GM12878 (cell line): ENCODE measurements around the gene DUSP15. TPM values are rescaled to one million over a fixed set of nuclear protein-coding genes. Genes with fewer than 3 reads are reported as not detected.

Experiments
- ATAC-seq: fragments of 200-7000 bp; cut with Tn5 transposase; 3 replicates; pipeline ENCODE4 v1.9.1; 2020; ENCODE audit warnings: mild to moderate bottlenecking, moderate library complexity
- BruUV-seq: library from RNA; stranded (reverse); fragments of 400-500 nt; replicated peaks from 2 replicates; lab custom pipeline; 2021; lab: Mats Ljungman, UMichigan
- CTCF ChIA-PET: fragments of 300-600 bp; sonication (Branson Sonifier 250); formaldehyde crosslinking; extraction: SDS; loops from one replicate; lab custom pipeline; 2021; ENCODE audit warnings: inconsistent platforms; lab: Yijun Ruan, JAX
- POLR2A ChIA-PET: fragments of 350-600 bp; formaldehyde crosslinking; extraction: SDS; loops from one replicate; lab custom pipeline; 2021; ENCODE audit warnings: inconsistent platforms; lab: Charles Lee
- RAD21 ChIA-PET: fragments of 300-600 bp; sonication (Branson Sonifier 250); formaldehyde crosslinking; loops from one replicate; lab custom pipeline; 2023; ENCODE audit warnings: antibody characterized with exemption; ENCODE audit not compliant: unreplicated experiment; lab: Charles Lee
- SMC1A ChIA-PET: fragments of 300-600 bp; sonication (Branson Sonifier 250); formaldehyde crosslinking; loops from one replicate; lab custom pipeline; 2023; ENCODE audit not compliant: unreplicated experiment, uncharacterized antibody; lab: Charles Lee
- DNase-seq: peaks from one replicate; pipeline ENCODE4 v3.0.0-alpha.2; 2011; ENCODE audit warnings: low read depth, low spot score
- FAIRE-seq: peaks from 3 replicates; lab custom pipeline; 2011; peaks lifted over from hg19 to GRCh38; lab: Jason Lieb, UNC
- H2AFZ ChIP-seq: 2 replicates; pipeline ENCODE4 v1.6.0; 2011; ENCODE audit warnings: low read depth, low read length, control low read depth; ENCODE audit not compliant: control insufficient read depth
- H3K27ac ChIP-seq: 2 replicates; pipeline ENCODE4 v1.5.1; 2011; ENCODE audit warnings: control low read depth; ENCODE audit not compliant: control insufficient read depth, insufficient read depth
- H3K27me3 ChIP-seq, 2 experiments: replicated peaks in 1 of 2; 2 replicates each; pipeline versions ENCODE4 v1.6.0 to v1.6.1; 2011; ENCODE audit warnings: low read length in 1 of 2; ENCODE audit not compliant: control insufficient read depth in 2 of 2, insufficient read depth in 2 of 2
- H3K36me3 ChIP-seq, 2 experiments: 2 replicates each; pipeline ENCODE4 v1.5.1; 2011; ENCODE audit warnings: low read length in 1 of 2; ENCODE audit not compliant: control insufficient read depth in 2 of 2, insufficient read depth in 2 of 2
- H3K4me1 ChIP-seq: 2 replicates; pipeline ENCODE4 v1.6.1; 2011; ENCODE audit warnings: mild to moderate bottlenecking, low read length, moderate library complexity, mixed read lengths; ENCODE audit not compliant: control insufficient read depth, insufficient read depth
- H3K4me2 ChIP-seq: 2 replicates; pipeline ENCODE4 v1.6.0; 2011; ENCODE audit warnings: control low read depth; ENCODE audit not compliant: control insufficient read depth, insufficient read depth
- H3K4me3 ChIP-seq: fragments of 200-600 bp; sonication (generic); 2 replicates; pipeline ENCODE4 v1.5.1; 2016
- H3K79me2 ChIP-seq: 2 replicates; pipeline ENCODE4 v1.6.0; 2011; ENCODE audit warnings: low read length; ENCODE audit not compliant: control insufficient read depth, insufficient read depth
- H3K9ac ChIP-seq: 2 replicates; pipeline ENCODE4 v1.8.0; 2011; ENCODE audit warnings: low read length, control low read depth, mixed read lengths; ENCODE audit not compliant: control insufficient read depth, insufficient read depth
- H3K9me3 ChIP-seq: replicated peaks from 3 replicates; pipeline ENCODE4 v1.5.1; 2011; ENCODE audit warnings: mild to moderate bottlenecking, low read length; ENCODE audit not compliant: control insufficient read depth, insufficient read depth
- H4K20me1 ChIP-seq: 2 replicates; pipeline ENCODE4 v1.6.0; 2011; ENCODE audit not compliant: control insufficient read depth, insufficient read depth
- HDAC2 ChIP-seq: fragments of 200-600 bp; sonication (generic); IDR thresholded peaks from 2 replicates; pipeline ENCODE4 v1.6.1; 2017
- IRF4 ChIP-seq: IDR thresholded peaks from 2 replicates; pipeline ENCODE4 v1.6.1; 2011; ENCODE audit warnings: low read depth, low read length
- PKNOX1 ChIP-seq: fragments of 450-650 bp; IDR thresholded peaks from 2 replicates; pipeline ENCODE4 v1.6.1; 2016; ENCODE audit warnings: mild to moderate bottlenecking
- ZBTB4 ChIP-seq: fragments of 450-650 bp; formaldehyde crosslinking; IDR thresholded peaks from 2 replicates; pipeline ENCODE4 v1.4.0; 2022; ENCODE audit warnings: mild to moderate bottlenecking, moderate library complexity
- ZNF24 ChIP-seq: fragments of 450-650 bp; IDR thresholded peaks from 2 replicates; pipeline ENCODE4 v1.6.1; 2017; ENCODE audit warnings: antibody characterized with exemption, mild to moderate bottlenecking
- WGBS: methylation state at CpG from one replicate; pipeline ENCODE4 v1.1.6; 2016; ENCODE audit warnings: low lambda C conversion rate; ENCODE audit not compliant: insufficient replicate concordance, insufficient coverage; ENCODE audit errors: missing lambda C conversion rate; 5-methylcytosine and 5-hydroxymethylcytosine counted together
- in situ Hi-C: fragments of 300-500 bp; cut with MboI; formaldehyde crosslinking; loops from 9 replicates; pipeline ENCODE4 v1.14.3; 2018; ENCODE audit warnings: mixed read lengths
- intact Hi-C: fragments of 100-400 bp; cut with micrococcal nuclease; formaldehyde crosslinking; loops from one replicate; pipeline ENCODE4 v1.14.2; 2022; ENCODE audit not compliant: unreplicated experiment
- polyA plus RNA-seq, 11 experiments: library from polyadenylated mRNA; depleted of rRNA in 4 of 11; unstranded in 6 of 11; stranded (reverse) in 5 of 11; fragments of >200 nt; fragmentation: Nextera tagmentation in 4 of 11; fragmentation: Illumina TruSeq in 1 of 11; extraction: Ambion mirVana in 4 of 11; extraction: Trizol in 1 of 11; gene quantifications; 1 replicate in 1 of 11; 2 replicates in 10 of 11; pipeline versions ENCODE4 v1.2.1 to v1.2.3, GENCODE V29; 2011 to 2016; ENCODE audit warnings: inconsistent platforms in 2 of 11, missing spikeins in 2 of 11, low read depth in 1 of 11
- total RNA-seq, 4 experiments: library from RNA; depleted of rRNA in 3 of 4; stranded (reverse); fragments of >200 nt in 3 of 4; fragmentation: Illumina TruSeq in 1 of 4; extraction: Trizol in 1 of 4; gene quantifications; 2 replicates each; pipeline versions ENCODE4 v1.2.1 to v1.2.3, GENCODE V29; 2013 to 2021
- TF ChIP-seq, protein P1 (sequence below): IDR thresholded peaks from 2 replicates; pipeline ENCODE4 v1.6.1; 2012; ENCODE audit warnings: low read depth, low read length, improper control_type of control experiment
- TF ChIP-seq, protein P2 (sequence below): fragments of 450-650 bp; IDR thresholded peaks from 2 replicates; pipeline ENCODE4 v1.6.1; 2018; ENCODE audit warnings: mild to moderate bottlenecking, low read depth, moderate library complexity; ENCODE audit not compliant: partially characterized antibody

DUSP15 gene
- total and polyA plus RNA-seq, 10 of the 15 experiments (the other 5 are each of a cell fraction or from before 2014, with no cell fraction given) = 0.06 to 2.5 (median 0.67) TPM; not detected in 1

DNA sequence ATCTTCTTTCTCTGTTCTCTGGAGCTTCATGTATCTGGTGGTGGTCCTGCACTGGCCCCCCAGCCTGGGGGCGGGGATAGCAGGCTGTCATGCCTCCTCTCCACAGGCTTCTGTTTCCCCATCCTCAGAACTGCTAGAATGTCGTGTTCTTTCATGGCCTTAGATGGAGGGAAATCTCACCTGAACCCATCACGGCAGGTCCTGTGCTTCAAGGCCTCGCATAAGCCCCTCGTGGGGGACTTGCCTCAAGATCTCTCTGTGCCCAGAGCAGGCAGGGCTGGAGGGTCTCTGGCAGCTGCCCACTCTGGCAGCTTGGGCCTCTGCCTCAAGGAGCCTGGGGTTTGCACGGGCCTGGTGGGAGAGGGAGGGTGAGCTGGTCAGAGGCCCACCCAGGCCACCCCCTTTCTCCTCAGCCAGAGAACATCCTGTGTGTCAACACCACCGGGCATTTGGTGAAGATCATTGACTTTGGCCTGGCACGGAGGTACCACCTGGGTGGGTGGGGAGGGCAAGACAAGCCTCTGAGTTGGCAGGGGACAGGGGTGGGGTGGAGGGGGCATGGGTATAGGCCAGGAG lies 39.8 kb downstream of the DUSP15 start:
- no peaks in the 10 kb centered on the region for H3K27me3 ChIP-seq
- H3K27ac ChIP-seq = no peak overlapping the region
- WGBS = 59% methylated on average over 8 of the region's 8 CpGs
- ChIA-PET SMC1A (interaction anchor here (1.0 kb wide), 1 partner anchor 13 kb away, joined by 3 read pairs; no protein-coding TSS in a partner anchor), CTCF (interaction anchor here (1.1 to 1.7 kb wide), 6 partner anchors 8 to 201 kb away, joined by 3 to 10 read pairs (median 5); no protein-coding TSS in a partner anchor), RAD21 (interaction anchor here (0.7 to 1.0 kb wide), 2 partner anchors 21 to 136 kb away, joined by 3 read pairs; no protein-coding TSS in a partner anchor)
- ATAC-seq = no peak
- no peaks in the 10 kb centered on the region for H3K4me1 ChIP-seq
- in situ Hi-C loops (no loop called here), intact Hi-C loops (no loop called here)
- BruUV-seq = no TSS peak
- no peak for FAIRE-seq
- no peaks in the 10 kb centered on the region for H3K79me2 ChIP-seq
- no peaks in the 10 kb centered on the region for H4K20me1 ChIP-seq
- no peak overlapping the region for H3K9ac ChIP-seq
- H3K4me3 ChIP-seq = no peak overlapping the region
- no peaks in the 10 kb centered on the region; a peak in 1 of 4 replicates for H3K36me3 ChIP-seq
- no peak for DNase-seq
- H3K9me3 ChIP-seq = no peaks in the 10 kb centered on the region
- H3K4me2 ChIP-seq = no peak overlapping the region
- H2AFZ ChIP-seq = no peak overlapping the region
- TF ChIP-seq, protein P1, sequence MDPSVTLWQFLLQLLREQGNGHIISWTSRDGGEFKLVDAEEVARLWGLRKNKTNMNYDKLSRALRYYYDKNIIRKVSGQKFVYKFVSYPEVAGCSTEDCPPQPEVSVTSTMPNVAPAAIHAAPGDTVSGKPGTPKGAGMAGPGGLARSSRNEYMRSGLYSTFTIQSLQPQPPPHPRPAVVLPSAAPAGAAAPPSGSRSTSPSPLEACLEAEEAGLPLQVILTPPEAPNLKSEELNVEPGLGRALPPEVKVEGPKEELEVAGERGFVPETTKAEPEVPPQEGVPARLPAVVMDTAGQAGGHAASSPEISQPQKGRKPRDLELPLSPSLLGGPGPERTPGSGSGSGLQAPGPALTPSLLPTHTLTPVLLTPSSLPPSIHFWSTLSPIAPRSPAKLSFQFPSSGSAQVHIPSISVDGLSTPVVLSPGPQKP = no peak
- TF ChIP-seq, all 136 proteins: peak for 0
- POLR2A ChIA-PET = no interaction called here

DNA sequence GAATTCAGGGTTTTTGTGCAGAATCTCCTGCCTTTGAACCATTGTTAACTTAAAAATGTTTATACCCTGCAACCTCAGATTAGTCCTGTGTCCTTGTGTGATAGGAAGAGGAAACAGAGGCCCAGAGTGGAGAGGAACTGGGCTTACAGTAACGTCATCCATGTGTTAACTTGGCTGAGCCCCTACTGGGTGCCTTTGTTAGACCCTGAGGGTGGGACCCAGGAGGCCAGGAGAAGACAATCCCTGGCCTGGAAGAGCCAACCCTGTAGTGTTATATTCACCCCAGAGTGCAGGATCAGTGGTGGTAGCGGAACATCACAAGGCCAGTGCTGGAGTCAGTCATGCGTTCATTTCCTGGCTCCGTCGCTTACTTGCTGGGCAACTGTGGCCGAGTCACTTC lies 40.6 kb downstream of the DUSP15 start:
- no TSS peak for BruUV-seq
- Histone ChIP-seq H3K36me3 (no peaks in the 10 kb centered on the region; a peak in 1 of 4 replicates), H2AFZ (no peak overlapping the region), H3K4me1 (no peaks in the 10 kb centered on the region), H3K27ac (no peak overlapping the region), H3K9ac (no peak overlapping the region), H3K27me3 (no peaks in the 10 kb centered on the region), H3K9me3 (no peaks in the 10 kb centered on the region), H3K4me2 (no peak overlapping the region), H3K4me3 (no peak overlapping the region), H4K20me1 (no peaks in the 10 kb centered on the region), H3K79me2 (no peaks in the 10 kb centered on the region)
- in situ Hi-C loops (loop anchor here (10.0 kb wide), 1 partner anchor 825 kb away; no protein-coding TSS in a partner anchor), intact Hi-C loops (no loop called here)
- ChIA-PET POLR2A (no interaction called here), RAD21 (interaction anchor here (0.7 kb wide), 1 partner anchor 137 kb away, joined by 3 read pairs; no protein-coding TSS in a partner anchor), CTCF (interaction anchor here (1.1 to 1.7 kb wide), 5 partner anchors 12 to 202 kb away, joined by 3 to 10 read pairs (median 5); no protein-coding TSS in a partner anchor), SMC1A (no interaction called here)
- FAIRE-seq (no peak), ATAC-seq (no peak), DNase-seq (no peak)
- 22% methylated on average over 6 of the region's 6 CpGs for WGBS
- TF ChIP-seq IRF4 = no peak
- TF ChIP-seq, protein P2, sequence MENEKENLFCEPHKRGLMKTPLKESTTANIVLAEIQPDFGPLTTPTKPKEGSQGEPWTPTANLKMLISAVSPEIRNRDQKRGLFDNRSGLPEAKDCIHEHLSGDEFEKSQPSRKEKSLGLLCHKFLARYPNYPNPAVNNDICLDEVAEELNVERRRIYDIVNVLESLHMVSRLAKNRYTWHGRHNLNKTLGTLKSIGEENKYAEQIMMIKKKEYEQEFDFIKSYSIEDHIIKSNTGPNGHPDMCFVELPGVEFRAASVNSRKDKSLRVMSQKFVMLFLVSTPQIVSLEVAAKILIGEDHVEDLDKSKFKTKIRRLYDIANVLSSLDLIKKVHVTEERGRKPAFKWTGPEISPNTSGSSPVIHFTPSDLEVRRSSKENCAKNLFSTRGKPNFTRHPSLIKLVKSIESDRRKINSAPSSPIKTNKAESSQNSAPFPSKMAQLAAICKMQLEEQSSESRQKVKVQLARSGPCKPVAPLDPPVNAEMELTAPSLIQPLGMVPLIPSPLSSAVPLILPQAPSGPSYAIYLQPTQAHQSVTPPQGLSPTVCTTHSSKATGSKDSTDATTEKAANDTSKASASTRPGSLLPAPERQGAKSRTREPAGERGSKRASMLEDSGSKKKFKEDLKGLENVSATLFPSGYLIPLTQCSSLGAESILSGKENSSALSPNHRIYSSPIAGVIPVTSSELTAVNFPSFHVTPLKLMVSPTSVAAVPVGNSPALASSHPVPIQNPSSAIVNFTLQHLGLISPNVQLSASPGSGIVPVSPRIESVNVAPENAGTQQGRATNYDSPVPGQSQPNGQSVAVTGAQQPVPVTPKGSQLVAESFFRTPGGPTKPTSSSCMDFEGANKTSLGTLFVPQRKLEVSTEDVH = no peak
- no peak for TF ChIP-seq ZBTB4 (CRISPR knock-in tag)
- TF ChIP-seq HDAC2 = no peak
- TF ChIP-seq PKNOX1 = no peak
- TF ChIP-seq ZNF24 = no peak
